G401 (cell line): ENCODE results near the gene ZCCHC14. TPM values are rescaled to one million over a fixed set of nuclear protein-coding genes. Genes with fewer than 3 reads are reported as not detected.

Experiments
- DNase-seq: peaks from one replicate; pipeline ENCODE4 v3.0.0-alpha.2; 2015; ENCODE audit warnings: low spot score
- in situ Hi-C: cut with HindIII; loops from 2 replicates; pipeline ENCODE4 v1.10.0; 2016; ENCODE audit warnings: low sequenced_read_pairs, mixed read lengths
- total RNA-seq: library from RNA; depleted of rRNA; stranded (reverse); fragments of >200 nt; shearing (Covaris generic); gene quantifications from 2 replicates; pipeline ENCODE4 v1.2.3, GENCODE V29; 2014

ZCCHC14 gene
- total RNA-seq, 1 experiment from 2014 or later, result 12.9 TPM

GRCh38 chr16:87441886-87442580 is 50.8 kb downstream of the ZCCHC14 start:
- DNase-seq, result peak; percentile 39
- in situ Hi-C loops, result no loop called here

- in situ Hi-C loops, result no loop called here
- DNase-seq, result no peak
Measured at GRCh38 chr16:87439926-87440325, 52.9 kb downstream of the ZCCHC14 start.

GRCh38 chr16:87438611-87438985 is 54.2 kb downstream of the ZCCHC14 start:
- DNase-seq, result no peak
- in situ Hi-C loops, result no loop called here

- peak; percentile 95 for DNase-seq
- in situ Hi-C loops, result no loop called here
Measured at GRCh38 chr16:87437911-87438610, 54.8 kb downstream of the ZCCHC14 start.

- in situ Hi-C loops, result no loop called here
- DNase-seq, result no peak
Measured at GRCh38 chr16:87437327-87437726, 55.5 kb downstream of the ZCCHC14 start.

- no peak for DNase-seq
- in situ Hi-C loops, result no loop called here
Measured at GRCh38 chr16:87436225-87437172, 56.3 kb downstream of the ZCCHC14 start.

GRCh38 chr16:87435372-87436224 is 57.2 kb downstream of the ZCCHC14 start:
- DNase-seq, result peak; percentile 37
- in situ Hi-C loops, result no loop called here

GRCh38 chr16:87434146-87434667 is 58.6 kb downstream of the ZCCHC14 start:
- DNase-seq, result no peak

GRCh38 chr16:87432330-87432915 is 60.4 kb downstream of the ZCCHC14 start:
- in situ Hi-C loops, result no loop called here
- no peak for DNase-seq

More at GRCh38 chr16:87434146-87434667, 58.6 kb downstream of the ZCCHC14 start:
- in situ Hi-C loops, result no loop called here

GRCh38 chr16:87431926-87432325 is 60.9 kb downstream of the ZCCHC14 start:
- in situ Hi-C loops, result no loop called here
- DNase-seq, result no peak

GRCh38 chr16:87426423-87427215 is 66.2 kb downstream of the ZCCHC14 start:
- in situ Hi-C loops, result no loop called here
- no peak for DNase-seq

GRCh38 chr16:87425941-87426340 is 66.9 kb downstream of the ZCCHC14 start:
- in situ Hi-C loops, result no loop called here
- peak; percentile 60 for DNase-seq

GRCh38 chr16:87424266-87424665 is 68.6 kb downstream of the ZCCHC14 start:
- in situ Hi-C loops, result no loop called here
- no peak for DNase-seq

- in situ Hi-C loops, result no loop called here
- DNase-seq, result no peak
Measured at GRCh38 chr16:87423429-87423828, 69.4 kb downstream of the ZCCHC14 start.

GRCh38 chr16:87422106-87422505 is 70.7 kb downstream of the ZCCHC14 start:
- in situ Hi-C loops, result no loop called here

GRCh38 chr16:87421003-87421912 is 71.6 kb downstream of the ZCCHC14 start:
- in situ Hi-C loops, result no loop called here

More at GRCh38 chr16:87422106-87422505, 70.7 kb downstream of the ZCCHC14 start:
- DNase-seq, result no peak

More at GRCh38 chr16:87421003-87421912, 71.6 kb downstream of the ZCCHC14 start:
- no peak for DNase-seq
